Measurements from ENCODE around the gene PLLP. TPM values are rescaled to one million over a fixed set of nuclear protein-coding genes. Genes with fewer than 3 reads are reported as not detected.

Gene PLLP
- total RNA-seq, 4 donors from 2014 or later = 1.7 to 11.4 (median 5.4) TPM

GRCh38 chr16:57273826-57274225 lies 10.6 kb downstream of the PLLP start:
- Histone ChIP-seq H3K4me3 (no peak overlapping the region), H3K9me3 (no peaks in the 10 kb centered on the region), H3K4me1 (peaks cover 0 to 7% (median 0%) of the 10 kb centered on the region in 3 donors), H3K27ac (no peak overlapping the region), H3K36me3 (no peaks in the 10 kb centered on the region), H3K27me3 (peaks cover 9% of the 10 kb centered on the region)
- 85 to 100% methylated on average over 2 to 5 of the region's 5 CpGs for WGBS, 2 donors (ENCODE audit: low coverage in 1 of 2)
- TF ChIP-seq POLR2AphosphoS5 (IDR thresholded peaks at IDR 0.05) (no peak), EP300 (IDR thresholded peaks at IDR 0.05) (no peak), POLR2A (IDR thresholded peaks at IDR 0.05) (no peak)
- TF ChIP-seq, protein P1, sequence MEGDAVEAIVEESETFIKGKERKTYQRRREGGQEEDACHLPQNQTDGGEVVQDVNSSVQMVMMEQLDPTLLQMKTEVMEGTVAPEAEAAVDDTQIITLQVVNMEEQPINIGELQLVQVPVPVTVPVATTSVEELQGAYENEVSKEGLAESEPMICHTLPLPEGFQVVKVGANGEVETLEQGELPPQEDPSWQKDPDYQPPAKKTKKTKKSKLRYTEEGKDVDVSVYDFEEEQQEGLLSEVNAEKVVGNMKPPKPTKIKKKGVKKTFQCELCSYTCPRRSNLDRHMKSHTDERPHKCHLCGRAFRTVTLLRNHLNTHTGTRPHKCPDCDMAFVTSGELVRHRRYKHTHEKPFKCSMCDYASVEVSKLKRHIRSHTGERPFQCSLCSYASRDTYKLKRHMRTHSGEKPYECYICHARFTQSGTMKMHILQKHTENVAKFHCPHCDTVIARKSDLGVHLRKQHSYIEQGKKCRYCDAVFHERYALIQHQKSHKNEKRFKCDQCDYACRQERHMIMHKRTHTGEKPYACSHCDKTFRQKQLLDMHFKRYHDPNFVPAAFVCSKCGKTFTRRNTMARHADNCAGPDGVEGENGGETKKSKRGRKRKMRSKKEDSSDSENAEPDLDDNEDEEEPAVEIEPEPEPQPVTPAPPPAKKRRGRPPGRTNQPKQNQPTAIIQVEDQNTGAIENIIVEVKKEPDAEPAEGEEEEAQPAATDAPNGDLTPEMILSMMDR (IDR thresholded peaks at IDR 0.05) = no peak
- ATAC-seq = no peak

DNA sequence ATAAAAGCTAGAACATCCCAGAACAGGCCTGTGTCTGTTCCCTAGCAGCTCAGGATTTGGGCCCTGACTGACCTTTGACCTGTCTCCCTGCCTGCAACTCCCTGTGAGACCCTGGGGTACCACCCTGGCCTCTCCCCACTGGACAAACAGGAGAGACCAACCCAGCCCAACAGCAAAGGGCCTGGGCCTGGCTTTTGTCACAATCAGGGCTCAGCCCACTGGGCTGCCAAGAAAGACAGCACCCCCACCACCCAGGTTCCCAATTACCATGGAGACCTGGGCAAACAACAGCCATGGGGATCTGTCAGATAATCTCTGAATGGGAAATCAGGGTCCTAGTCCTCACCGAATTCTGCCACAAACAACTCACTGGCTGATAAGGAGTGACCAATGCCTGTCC lies 11.1 kb downstream of the PLLP start:
- H3K4me3 ChIP-seq = no peak overlapping the region
- no peak for ATAC-seq
- H3K36me3 ChIP-seq = no peaks in the 10 kb centered on the region
- no peak overlapping the region for H3K27ac ChIP-seq
- 60 to 75% methylated on average over 1 of the region's 1 CpG for WGBS, 2 donors (ENCODE audit: low coverage in 1 of 2)
- no peaks in the 10 kb centered on the region for H3K9me3 ChIP-seq
- TF ChIP-seq, protein P1 (IDR thresholded peaks at IDR 0.05) = no peak
- TF ChIP-seq EP300 (IDR thresholded peaks at IDR 0.05) = no peak
- no peak for TF ChIP-seq POLR2A (IDR thresholded peaks at IDR 0.05)
- TF ChIP-seq POLR2AphosphoS5 (IDR thresholded peaks at IDR 0.05) = no peak
- peaks cover 0 to 7% (median 0%) of the 10 kb centered on the region in 3 donors for H3K4me1 ChIP-seq
- peaks cover 9% of the 10 kb centered on the region for H3K27me3 ChIP-seq

- Histone ChIP-seq H3K9me3 (no peaks in the 10 kb centered on the region), H3K4me3 (no peak overlapping the region), H3K36me3 (no peaks in the 10 kb centered on the region), H3K27ac (no peak overlapping the region), H3K27me3 (peaks cover 9% of the 10 kb centered on the region), H3K4me1 (peaks cover 0 to 6% (median 0%) of the 10 kb centered on the region in 3 donors)
- ATAC-seq = no peak
- TF ChIP-seq, protein P1 (IDR thresholded peaks at IDR 0.05) = no peak
- TF ChIP-seq EP300 (IDR thresholded peaks at IDR 0.05) (no peak), POLR2A (IDR thresholded peaks at IDR 0.05) (no peak), POLR2AphosphoS5 (IDR thresholded peaks at IDR 0.05) (no peak)
- 89 to 100% methylated on average over 1 to 3 of the region's 5 CpGs for WGBS, 2 donors (ENCODE audit: low coverage in 1 of 2)
Measured at GRCh38 chr16:57271867-57272495, 12.5 kb downstream of the PLLP start.

GRCh38 chr16:57271063-57271345 lies 13.5 kb downstream of the PLLP start:
- Histone ChIP-seq H3K27ac (no peak overlapping the region), H3K9me3 (no peaks in the 10 kb centered on the region), H3K36me3 (no peaks in the 10 kb centered on the region), H3K27me3 (peaks cover 9% of the 10 kb centered on the region), H3K4me3 (no peak overlapping the region), H3K4me1 (peaks cover 0 to 12% (median 0%) of the 10 kb centered on the region in 3 donors)
- ATAC-seq = no peak
- WGBS, 2 donors (ENCODE audit: low coverage in 1 of 2) = no CpG with 5 or more reads among the region's 7 CpGs
- TF ChIP-seq EP300 (IDR thresholded peaks at IDR 0.05) (no peak), POLR2A (IDR thresholded peaks at IDR 0.05) (no peak), POLR2AphosphoS5 (IDR thresholded peaks at IDR 0.05) (no peak)
- TF ChIP-seq, protein P1 (IDR thresholded peaks at IDR 0.05) = no peak
